AG10803 (cell line): Measurements from ENCODE around the gene ITGAV.

Source experiments
- DNase-seq: peaks from one replicate; pipeline ENCODE4 v3.0.0; 2010; ENCODE audit warnings: low read depth
- H3K4me3 ChIP-seq: 2 replicates; pipeline ENCODE4 v1.5.1; 2011; ENCODE audit warnings: mild to moderate bottlenecking, low read length, control low read depth
- TF ChIP-seq, protein P1 (sequence below): conservative IDR thresholded peaks from 2 replicates; pipeline ENCODE4 v1.5.1; 2011; ENCODE audit warnings: mild to moderate bottlenecking, low read length, control low read depth, inconsistent platforms

Gene ITGAV

DNA sequence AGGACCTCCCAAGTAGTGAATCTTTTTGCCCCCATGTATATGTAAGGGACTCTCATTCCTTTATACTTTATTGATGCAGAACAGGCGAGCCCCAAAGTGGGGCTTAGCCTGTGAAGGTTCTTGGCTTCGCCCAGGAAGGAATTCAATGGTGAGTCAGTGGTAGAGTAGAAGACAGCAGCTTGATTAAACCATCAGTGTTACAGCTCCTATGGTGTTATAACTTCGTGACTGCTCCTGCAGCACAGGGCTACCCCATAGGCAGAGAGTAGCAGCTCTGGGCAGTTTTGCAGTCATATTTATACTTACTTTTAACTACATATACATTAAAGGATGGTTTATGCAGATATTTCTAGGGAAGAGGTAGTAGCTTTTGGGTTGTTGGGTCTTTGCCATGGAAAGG lies 115.0 kb downstream of the ITGAV start:
- TF ChIP-seq, protein P1, sequence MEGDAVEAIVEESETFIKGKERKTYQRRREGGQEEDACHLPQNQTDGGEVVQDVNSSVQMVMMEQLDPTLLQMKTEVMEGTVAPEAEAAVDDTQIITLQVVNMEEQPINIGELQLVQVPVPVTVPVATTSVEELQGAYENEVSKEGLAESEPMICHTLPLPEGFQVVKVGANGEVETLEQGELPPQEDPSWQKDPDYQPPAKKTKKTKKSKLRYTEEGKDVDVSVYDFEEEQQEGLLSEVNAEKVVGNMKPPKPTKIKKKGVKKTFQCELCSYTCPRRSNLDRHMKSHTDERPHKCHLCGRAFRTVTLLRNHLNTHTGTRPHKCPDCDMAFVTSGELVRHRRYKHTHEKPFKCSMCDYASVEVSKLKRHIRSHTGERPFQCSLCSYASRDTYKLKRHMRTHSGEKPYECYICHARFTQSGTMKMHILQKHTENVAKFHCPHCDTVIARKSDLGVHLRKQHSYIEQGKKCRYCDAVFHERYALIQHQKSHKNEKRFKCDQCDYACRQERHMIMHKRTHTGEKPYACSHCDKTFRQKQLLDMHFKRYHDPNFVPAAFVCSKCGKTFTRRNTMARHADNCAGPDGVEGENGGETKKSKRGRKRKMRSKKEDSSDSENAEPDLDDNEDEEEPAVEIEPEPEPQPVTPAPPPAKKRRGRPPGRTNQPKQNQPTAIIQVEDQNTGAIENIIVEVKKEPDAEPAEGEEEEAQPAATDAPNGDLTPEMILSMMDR, result no peak
- no peak overlapping the region for H3K4me3 ChIP-seq
- DNase-seq, result no peak

DNA sequence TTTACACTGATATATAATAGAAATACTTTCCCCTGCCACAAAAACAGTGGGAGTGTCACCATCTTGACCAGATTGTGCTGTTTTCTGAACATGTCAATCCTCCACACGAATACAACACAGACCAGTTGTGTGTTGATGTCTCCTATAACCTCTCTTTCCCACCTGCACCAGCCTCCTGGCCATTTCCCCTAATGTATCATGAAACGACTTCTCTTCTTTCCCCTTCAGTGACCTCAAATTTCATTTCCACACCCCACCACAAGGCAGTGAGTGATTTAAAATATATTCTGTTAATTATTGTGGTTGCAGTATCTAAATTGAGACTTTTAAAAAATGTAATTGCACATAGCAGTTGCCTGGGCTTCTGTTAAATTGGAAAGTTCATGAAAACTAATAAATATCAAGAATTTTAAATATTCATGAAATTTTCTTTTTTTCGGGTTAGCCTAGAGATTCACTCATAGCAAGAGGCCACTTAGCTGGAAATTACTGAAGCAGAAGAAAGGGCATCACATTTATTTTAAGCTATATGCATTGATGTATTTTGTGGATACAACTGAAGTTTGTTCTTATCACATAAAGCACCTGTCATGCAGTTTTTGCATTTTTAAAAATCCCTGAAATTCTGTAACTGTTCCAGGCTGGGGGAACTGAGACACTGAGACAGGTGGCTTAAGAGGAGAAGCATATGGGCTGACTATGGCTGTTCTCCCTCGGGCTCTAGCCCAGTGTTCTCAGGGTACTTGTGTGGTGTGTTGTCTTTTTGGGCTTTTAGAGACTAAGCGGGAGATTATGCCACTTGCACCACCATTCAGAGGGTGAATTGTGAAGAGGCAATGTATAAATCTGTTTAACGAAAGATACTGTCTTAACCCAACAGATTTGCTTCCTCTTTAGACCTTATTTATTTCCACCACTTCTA lies 119.9 kb downstream of the ITGAV start:
- TF ChIP-seq, protein P1, result no peak
- no peak overlapping the region for H3K4me3 ChIP-seq
- DNase-seq, result no peak

DNA sequence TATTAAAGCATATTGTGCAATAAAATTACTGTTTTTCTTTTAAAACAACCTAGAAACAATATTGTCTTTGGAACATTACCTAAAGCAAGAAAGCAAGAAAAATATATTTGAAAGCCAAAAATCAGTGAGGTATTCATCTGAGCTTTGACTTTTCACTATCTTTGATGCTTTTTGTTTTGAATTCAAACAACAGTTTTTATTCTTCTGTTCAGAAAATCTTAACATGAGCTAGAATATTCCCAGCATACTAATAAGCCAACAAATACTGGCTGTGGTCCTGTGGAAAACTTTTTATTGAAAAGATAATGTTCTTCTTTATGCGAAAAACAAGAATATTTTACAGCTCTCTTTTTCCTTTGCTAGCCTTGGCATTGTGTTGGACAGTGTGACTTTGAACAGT lies 123.8 kb downstream of the ITGAV start:
- DNase-seq, result no peak
- TF ChIP-seq, protein P1, result no peak

DNA sequence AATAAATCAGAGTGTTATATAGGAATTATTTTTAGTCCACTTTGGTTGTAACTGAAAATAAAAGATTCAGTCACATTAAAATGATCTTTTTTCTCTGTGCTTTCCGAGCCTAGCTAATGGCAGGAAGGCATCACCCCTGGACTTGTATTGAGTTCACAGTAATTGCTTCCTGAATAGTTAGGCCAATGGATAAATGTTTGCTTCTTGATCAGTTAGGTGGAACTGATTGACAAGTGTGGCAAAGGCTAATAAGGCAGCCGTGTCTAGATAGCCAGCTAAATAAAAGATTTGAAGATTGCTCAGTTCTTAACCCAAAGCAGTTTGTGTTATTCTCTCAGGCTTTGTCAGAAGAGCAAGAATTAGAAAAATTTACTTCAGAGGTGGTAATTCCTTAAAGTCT lies 124.8 kb downstream of the ITGAV start:
- TF ChIP-seq, protein P1, result no peak
- H3K4me3 ChIP-seq, result no peak overlapping the region
- no peak for DNase-seq

More for the DNA sequence above, 123.8 kb downstream of the ITGAV start:
- H3K4me3 ChIP-seq, result no peak overlapping the region

DNA sequence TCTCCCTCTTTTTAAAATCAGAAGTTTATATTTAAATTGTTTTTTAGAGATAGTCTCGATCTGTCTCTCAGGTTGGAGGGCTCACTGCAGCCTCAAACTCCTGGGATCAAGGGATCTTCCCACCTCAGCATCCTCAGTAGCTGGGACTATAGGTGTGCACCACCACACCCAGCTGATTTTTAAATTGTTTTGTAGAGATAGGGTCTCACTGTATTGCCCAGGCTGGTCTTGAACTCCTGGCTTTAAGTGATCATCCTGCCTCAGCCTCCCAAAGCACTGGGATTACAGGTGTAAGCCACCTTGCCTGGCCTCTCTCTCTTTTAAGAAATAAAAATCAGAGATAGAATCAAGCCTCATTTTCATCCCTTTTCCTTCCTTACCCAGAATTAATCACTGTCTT lies 126.1 kb downstream of the ITGAV start:
- no peak for DNase-seq
- TF ChIP-seq, protein P1, result no peak

DNA sequence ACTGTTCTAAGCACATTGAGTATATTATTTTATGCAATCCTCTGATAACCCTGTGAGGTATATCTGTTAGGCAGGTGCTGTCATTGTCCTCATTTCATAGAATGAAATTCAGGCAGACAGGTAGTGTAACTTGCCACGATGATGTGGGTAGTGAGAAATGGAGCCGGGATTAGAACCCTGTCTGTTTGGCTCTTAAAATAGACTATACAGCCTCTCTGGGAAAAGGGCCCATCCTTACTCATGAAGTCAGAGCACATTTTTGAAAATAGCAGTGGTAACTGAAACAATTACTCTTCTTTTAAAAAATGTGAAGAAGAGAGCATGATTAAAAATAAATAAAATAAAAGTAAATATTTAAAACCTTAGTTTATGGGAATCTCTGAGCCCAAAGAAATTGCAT lies 127.0 kb downstream of the ITGAV start:
- no peak overlapping the region for H3K4me3 ChIP-seq
- no peak for DNase-seq
- TF ChIP-seq, protein P1, result no peak

More for the DNA sequence above, 126.1 kb downstream of the ITGAV start:
- no peak overlapping the region for H3K4me3 ChIP-seq
